Dermis microvascular lymphatic vessel endothelial cell (primary cell): ENCODE results near the gene IRX1. TPM values are rescaled to one million over a fixed set of nuclear protein-coding genes. Genes with fewer than 3 reads are reported as not detected.

Experiments
- DNase-seq, 2 donors: peaks; one replicate each; pipeline versions ENCODE4 v3.0.0 to v3.0.0-alpha.2; 2010; ENCODE audit warnings: low read depth in 2 of 2
- total RNA-seq: library from RNA; depleted of rRNA; stranded (reverse); fragments of >200 nt; gene quantifications from 2 replicates; pipeline ENCODE4 v1.2.1, GENCODE V29; 2014

The IRX1 gene
- not detected in 2 replicates for total RNA-seq

- no peak for DNase-seq
These were observed at the start of gene IRX1 for GRCh38 chr5:3595006-3595961. TSS of gene IRX1 (plus strand) at chr5:3595832. CDS start at chr5:3596106, 274 bp downstream.

- no peak for DNase-seq
These were observed 49.6 kb upstream of the IRX1 start for GRCh38 chr5:3546028-3546427.

GRCh38 chr5:3564116-3564515 lies 31.5 kb upstream of the IRX1 start:
- no peak for DNase-seq

GRCh38 chr5:3564827-3565518 lies 30.7 kb upstream of the IRX1 start:
- DNase-seq: no peak

GRCh38 chr5:3584724-3585531 lies 10.7 kb upstream of the IRX1 start:
- DNase-seq: no peak

- no peak for DNase-seq
These were observed 5.3 kb upstream of the IRX1 start for GRCh38 chr5:3590161-3590966.

GRCh38 chr5:3590967-3591900 lies 4.4 kb upstream of the IRX1 start:
- no peak for DNase-seq

- no peak for DNase-seq
These were observed 3.3 kb upstream of the IRX1 start for GRCh38 chr5:3592298-3592697.

- DNase-seq: no peak
These were observed 1.7 kb upstream of the IRX1 start for GRCh38 chr5:3593771-3594509.

- no peak for DNase-seq
These were observed 1.1 kb upstream of the IRX1 start for GRCh38 chr5:3594510-3595005.

- DNase-seq: no peak
These were observed 711 bp downstream of the IRX1 start for GRCh38 chr5:3596261-3596825.

- DNase-seq: no peak
These were observed 1.2 kb downstream of the IRX1 start for GRCh38 chr5:3596857-3597166.

GRCh38 chr5:3597167-3598007 lies 1.8 kb downstream of the IRX1 start:
- DNase-seq: no peak

- no peak for DNase-seq
These were observed 2.6 kb downstream of the IRX1 start for GRCh38 chr5:3598207-3598606.

- no peak for DNase-seq
These were observed 3.2 kb downstream of the IRX1 start for GRCh38 chr5:3598769-3599211.

GRCh38 chr5:3599226-3600105 lies 3.8 kb downstream of the IRX1 start:
- no peak for DNase-seq
